HG03460 (cell line): ENCODE measurements around the gene NNAT.
A peak's percentile ranks its signal among the peaks of the same experiment; 100 is the strongest.

Source experiments
- ATAC-seq: cut with Tn5 transposase; IDR thresholded peaks from one replicate; pipeline ENCODE4 v1.9.1; 2021; ENCODE audit not compliant: unreplicated experiment

The NNAT gene

DNA sequence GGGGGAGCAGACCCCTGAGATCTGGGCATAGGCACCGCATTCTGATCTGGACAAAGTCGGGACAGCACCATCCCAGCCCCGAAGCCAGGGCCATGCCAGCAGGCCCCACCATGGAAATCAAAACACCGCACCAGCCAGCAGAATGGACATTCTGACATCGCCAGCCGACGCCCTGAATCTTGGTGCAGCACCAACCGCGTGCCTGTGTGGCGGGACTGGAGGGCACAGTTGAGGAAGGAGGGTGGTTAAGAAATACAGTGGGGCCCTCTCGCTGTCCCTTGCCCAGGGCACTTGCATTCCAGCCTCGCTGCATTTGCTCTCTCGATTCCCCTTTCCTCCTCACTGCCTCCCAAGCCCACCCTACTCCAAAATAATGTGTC is 2.0 kb downstream of the NNAT start:
- ATAC-seq: no peak

DNA sequence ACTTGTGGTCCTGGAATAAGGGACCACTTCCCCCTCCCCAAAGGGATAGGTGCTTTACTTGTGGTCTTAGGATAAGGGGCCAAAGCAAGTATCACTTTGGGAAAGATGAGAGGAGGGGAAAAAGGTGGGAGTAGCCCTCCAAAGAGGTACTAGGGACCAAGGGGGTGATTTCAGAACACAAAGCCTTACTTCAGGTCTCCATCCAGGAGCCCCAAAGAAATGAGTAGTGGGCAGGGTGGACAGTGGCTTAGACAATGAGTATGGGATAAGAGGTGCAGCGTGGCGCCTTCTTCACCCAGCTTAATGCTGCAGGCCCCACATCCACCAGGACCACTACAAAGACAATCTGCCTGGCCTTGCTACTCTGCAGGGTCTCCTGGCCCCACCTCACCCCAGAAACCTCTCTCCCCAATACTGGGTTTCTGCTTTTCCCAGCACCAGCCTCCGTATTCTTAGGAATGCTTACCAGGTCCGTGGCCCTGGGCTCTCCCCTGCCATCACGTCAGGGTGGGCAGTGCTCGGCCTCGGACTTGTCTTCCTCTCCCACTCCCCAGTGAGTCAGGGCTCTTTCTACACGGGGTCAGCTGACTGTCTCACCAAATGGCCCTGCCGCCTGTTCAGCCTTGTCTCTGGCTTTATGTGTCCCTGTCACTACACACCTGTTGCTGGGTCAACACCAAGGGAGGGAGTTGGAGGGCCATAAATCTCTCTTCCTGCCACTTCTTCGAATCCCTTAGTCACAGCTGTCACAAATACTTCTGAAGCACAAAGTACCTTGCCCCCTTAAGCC is 3.1 kb downstream of the NNAT start:
- no peak for ATAC-seq

DNA sequence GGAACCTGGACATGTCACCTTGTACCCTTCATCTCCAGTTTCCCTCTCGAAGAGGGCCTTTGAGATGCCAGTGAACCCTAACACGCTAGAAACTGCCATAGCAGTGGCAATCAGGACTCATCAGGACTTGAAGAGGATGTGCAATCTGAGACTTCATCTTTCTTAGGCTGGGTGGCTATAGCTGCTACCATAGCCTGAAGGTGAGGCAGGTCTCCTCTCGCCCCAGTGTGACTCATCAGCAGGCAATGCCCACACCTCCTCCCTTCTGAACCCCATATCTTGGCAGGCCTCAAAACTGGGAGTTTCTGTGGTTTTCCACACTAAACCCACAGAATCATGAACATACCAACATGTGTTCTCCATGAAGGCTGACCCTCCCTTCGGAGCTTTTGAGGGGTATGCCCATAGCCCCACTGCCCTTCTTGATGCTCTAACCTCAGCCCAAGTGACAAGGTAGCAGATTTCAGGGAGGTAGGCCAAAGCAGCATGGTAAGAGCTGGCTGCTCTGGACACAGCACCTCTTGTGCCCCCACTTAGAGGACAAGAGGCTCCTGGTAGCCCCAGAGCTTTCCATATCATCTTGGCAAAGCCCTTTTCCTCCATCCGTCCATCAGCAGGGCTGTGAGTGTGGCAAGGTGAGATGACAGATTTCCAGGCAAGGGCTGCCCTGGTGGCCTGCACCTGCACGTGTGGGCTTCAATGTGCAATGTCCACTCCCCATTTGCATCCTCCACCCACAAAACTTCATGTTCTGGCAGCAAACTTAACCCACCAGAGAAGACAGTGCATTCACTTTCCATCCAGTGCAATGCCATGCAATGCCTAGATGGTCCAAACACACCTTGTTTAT is 4.0 kb downstream of the NNAT start:
- ATAC-seq: no peak

DNA sequence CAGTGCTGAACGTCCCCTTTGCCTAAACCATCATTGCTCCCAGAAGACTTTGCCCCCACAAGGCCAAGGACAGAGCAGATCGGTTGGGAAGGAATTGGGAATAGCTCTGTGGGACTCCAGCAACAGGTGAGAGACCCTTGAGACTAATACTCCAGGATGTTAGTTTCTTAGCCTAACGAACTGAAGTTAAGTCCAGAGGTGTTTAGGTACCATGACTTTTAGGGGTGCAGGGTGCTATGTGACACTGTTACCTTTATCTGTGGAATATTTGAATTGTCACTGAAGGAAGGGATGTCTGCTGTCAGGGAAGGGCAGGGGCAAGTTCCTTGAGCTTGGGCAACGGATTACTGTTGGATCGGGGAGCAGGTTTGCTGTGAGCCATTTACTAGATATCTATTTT is 4.8 kb downstream of the NNAT start:
- no peak for ATAC-seq

DNA sequence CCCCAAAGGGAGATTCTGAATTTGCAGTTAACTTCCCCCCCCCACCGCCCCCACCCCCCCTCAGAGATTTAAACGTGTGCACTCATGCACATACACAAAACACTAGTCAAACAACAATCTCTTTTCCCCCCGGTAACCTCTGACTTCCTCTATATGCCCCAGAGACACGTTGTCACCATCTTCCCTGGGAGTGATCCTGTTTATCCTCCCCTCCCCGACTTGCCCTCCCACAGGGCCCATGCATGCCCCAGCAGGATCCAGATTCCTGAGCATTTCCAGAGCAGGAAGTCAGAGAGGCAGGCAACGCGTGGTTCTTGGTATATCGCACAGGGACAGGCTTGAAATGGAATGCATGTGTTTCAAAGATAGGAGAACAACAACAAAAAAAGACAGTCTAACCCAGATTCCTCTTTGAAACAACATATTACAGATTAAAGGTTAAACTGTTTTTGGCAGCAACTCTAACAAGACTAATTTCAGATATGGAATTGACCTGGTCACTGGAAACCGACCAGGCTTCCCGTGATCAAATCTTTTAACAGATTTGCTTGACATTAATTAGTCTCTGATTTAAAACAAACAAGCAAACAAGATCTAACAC is 5.3 kb downstream of the NNAT start:
- ATAC-seq: no peak

DNA sequence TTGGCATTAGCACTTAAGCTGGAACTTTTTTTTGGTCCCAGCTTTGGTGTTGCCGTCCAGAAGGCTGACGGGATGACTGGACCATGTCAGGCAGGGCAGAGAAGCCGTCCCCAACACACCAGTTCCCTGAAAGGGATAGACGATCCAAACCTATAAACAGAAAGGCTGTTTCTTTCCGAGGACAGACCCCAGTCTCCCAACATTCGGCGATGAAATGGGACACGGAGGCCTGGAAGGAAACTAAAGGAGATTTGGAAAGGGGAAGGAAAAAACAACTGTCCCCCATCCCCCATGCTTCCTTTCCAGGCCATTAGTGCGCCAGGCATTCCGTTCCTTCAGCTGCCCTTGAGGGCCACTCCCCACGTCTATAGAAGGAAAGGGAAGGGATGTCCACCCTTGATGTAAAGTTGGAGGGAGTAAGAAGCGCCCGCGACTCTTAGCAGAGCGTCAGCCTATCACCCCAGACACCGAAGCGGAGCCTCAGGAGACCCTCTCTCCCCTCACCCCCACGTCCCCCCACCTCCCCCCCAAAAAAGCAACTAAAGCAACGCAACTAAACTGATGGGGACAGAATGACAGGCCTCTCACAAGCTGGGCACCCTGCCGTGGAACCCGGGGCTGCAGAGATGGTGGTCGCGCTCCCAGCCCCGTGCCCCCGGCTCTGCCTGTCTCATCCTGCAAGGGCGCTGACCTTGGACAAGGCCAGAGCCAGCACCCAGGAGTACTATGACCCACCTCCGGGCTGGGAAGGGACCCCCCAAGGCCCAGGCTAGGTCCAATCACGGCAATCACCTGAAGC is 6.0 kb downstream of the NNAT start:
- no peak for ATAC-seq

DNA sequence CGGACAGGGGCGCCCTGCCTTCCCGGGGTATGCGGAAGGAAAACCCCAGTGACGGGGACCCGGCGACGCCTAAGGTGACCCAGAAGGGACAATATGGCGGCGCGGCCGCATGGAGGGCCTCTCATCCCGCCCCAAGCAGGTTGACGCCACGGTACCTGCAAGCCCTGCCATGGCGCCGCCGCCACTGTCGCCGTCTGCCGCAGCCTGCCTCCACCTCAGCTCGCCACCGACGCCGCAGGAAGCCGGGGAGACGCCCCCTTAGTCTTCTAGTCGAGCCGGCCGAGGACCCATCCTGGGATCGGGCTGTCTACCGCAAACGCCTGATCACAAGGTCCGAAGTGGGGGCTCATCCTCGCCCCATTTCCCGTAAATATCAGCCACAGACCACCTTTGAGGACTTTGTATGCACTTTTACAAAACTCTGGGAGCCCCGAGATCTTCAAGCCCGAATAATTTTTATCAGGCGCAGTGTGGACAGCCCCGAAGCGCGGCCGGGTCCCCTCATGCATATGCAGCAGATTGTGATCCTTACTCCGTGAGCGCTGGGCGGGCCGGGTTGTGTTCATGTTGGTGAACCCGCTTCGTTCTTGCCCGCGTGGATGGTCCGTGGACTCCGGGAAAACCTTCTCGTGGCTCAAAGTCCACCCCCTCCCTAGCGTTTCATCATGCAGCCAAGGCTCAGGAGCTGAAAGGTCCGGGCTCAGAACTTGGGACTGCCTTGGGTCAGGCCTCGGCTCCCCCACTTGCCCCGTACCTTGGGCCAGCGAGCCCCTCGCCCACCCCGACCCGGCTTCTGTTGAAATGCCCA is 6.8 kb downstream of the NNAT start, which contains the start of gene BLCAP:
Gene BLCAP (minus strand): TSS at position 239 of the 808 bp plus-strand sequence. CDS start 8,702 bp downstream, outside the sequence.
- peak; percentile 75 for ATAC-seq

DNA sequence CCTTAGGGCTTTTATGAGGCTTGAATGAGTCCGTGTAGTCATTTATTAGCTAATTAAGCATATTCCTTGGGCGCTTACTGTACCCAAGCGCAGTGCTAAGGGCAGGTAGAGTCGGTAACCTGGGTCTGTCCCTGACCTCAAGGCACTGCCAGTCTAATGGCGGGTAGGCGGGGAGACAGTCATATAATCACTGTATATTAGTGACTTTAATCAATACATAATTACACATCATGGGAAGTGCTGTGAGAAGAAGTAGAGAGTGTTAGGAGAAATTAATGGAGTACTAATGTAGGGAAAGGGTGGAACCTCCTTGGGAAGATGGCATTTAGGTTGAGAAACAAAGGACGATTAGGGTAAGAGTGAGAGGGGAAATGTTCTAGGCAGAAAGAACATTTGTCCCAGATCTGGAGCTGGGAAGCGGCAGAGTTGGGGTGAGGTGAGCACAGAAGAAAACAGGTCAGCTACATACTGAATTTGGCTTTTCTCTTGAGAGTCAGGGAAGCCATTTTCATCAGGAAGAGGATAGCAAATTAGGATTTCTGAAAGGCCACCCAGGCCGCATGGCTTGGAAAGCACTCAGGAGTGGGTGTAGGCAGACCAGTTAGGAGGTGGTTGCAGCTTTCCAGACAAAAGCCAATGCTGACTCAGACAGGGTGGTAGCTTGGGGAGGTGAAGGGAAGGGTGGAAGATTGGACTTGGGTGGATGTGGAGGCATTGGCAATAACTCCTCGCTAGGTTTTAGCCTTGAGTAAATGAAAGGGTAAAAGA is 7.6 kb downstream of the NNAT start:
- no peak for ATAC-seq

DNA sequence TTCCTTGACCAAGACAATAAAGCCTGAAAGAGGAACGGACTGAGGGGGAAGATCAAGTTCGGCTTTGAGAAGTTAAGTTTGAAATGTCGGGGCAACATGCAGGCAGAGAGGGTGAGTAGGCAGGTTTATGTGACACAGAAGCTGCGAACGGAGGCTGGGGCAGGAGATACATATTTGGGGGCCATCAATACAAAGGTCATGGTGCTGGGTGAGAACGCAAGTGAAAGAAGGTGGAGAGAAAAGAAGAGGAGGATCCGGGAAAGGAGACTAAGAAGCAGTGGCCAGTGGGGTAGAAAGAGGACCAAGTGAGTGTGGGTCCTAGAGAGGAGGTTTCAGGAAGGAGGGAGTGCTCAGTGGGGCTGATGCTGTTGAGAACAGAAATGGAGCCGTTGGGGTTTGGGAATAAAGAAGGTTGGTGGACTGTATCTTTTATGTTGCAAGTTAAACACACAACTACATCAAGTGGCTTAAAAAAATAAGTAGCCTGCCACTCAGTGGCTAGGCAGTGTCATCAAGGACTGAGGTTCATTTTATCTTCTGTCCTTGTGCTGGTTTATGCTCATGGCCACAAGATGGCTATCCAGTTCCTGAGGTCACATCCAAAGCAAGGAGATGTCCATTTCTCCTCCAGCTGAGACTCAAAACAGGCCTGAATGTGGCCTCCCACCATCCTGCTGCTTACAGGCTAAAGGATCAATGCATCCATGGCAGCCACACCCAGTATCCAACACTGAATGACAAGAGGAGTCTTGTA is 8.3 kb downstream of the NNAT start:
- ATAC-seq: no peak

DNA sequence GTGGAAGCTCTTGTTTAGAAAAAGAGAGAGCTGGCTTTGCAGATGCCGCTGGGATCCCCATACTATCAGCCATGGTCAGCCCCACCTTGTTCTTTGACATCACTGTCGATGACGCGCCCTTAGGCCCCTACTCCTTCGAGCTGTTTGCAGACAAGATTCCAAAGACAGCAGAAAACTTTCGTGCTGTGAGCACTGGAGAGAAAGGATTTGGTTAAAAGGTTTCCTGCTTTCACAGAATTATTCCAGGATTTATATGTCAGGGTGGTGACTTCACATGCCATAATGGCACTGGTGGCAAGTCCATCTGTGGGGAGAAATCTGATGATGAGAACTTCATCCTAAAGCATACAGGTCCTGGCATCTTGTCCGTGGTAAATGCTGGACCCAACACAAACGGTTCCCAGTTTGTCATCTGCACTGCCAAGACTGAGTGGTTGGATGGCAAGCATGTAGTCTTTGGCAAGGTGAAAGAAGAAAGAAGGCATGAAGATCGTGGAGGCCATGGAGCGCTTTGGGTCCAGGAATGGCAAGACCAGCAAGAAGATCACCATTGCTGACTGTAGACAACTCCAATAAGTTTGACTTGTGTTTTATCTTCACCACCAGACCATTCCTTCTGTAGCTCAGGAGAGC is 9.0 kb downstream of the NNAT start:
- no peak for ATAC-seq

DNA sequence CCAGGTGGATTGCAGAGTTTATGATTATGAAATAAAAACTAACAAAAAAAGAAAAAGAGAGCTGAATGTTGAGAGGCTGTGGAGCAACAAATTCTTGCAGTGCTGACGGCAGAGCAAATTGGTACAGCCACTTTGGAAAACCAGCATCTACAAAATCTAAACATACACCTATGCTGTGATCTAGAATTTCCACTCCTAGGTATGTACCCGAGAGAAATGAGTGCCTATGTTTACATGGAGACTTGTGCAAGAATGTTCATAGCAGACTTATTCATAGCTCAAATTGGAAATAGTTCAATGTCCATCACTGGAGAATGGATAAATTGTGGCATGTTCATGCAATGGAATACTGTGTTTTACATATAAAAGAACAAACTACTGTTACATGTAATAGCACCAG is 9.6 kb downstream of the NNAT start:
- ATAC-seq: no peak

DNA sequence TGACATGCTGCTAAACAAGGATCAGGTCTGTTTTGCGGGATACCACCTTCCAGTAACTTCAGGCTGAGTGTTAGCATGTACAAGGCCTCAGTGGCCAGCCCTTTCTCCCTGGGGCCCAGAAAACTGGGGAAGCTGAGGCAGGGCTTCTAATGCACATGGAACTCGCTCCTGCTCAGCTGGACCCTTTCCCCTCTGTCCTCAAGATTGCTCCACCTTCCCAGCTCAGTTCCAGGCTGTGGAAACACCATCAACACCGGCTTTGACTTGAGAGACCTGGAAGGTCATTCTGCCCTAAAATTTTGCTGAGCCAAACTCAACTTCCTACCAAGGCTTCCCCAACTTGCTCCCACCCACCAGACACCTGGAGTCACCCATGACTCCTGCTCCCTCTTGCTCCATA is 10.8 kb downstream of the NNAT start:
- no peak for ATAC-seq

DNA sequence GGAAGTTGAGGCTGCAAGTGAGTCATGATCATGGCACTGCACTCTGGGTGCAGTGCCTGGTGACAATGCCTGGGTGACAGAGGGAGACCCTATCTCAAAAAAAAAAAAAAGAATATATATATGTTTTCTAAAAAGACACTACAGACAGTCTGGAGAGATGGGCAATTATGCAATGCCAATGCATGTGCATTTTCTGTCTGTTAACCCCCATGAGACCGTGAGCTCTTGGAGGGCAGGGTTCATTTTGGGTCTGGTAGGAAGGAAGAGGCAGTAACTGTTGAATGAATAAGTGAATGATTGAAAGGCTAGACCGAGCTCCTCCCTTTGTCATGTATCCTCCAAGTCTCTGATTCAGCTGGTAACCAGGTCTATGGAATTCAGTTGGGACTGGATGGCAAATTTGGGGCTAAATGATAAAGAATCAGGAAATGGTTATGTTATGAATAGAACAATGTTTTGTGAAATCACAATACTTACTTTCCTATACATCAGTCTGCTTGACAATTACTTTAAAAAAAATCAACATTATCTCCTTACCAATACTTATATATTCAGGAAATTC is 12.2 kb downstream of the NNAT start:
- ATAC-seq: no peak

DNA sequence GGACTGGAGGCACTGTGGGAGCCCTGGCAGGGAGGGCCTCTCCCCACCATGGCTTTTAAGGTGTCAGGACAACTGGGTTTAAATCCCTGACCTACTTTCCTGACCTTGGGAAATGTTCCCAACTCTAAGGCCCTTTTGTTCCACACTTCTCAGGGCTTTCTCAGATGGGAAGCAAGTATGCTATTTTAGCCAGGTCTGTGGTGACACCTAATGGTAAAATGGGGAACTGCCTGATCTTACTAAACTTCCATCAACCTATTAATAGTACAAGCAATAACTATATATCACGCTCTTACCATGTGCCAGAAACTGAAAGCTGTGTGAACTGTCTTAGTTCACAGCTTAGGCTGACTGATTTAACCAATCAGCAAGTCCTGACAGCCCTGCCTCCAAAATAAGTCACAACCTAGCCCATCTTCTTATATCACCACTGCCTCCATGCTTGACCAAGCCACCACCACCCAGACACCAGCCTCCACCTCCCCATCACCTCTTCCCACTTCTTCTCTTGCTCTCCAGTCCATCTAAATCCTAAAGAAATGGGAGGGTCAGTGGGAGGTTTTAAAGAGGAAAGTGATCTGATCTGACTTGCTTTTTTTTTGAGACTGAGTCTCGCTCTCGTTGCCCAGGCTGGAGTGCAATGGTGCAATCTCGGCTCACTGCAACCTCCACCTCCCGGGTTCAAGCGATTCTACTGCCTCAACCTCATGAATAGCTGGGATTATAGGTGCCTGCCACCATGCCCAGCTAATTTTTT is 13.5 kb downstream of the NNAT start:
- peak; percentile 67 for ATAC-seq

DNA sequence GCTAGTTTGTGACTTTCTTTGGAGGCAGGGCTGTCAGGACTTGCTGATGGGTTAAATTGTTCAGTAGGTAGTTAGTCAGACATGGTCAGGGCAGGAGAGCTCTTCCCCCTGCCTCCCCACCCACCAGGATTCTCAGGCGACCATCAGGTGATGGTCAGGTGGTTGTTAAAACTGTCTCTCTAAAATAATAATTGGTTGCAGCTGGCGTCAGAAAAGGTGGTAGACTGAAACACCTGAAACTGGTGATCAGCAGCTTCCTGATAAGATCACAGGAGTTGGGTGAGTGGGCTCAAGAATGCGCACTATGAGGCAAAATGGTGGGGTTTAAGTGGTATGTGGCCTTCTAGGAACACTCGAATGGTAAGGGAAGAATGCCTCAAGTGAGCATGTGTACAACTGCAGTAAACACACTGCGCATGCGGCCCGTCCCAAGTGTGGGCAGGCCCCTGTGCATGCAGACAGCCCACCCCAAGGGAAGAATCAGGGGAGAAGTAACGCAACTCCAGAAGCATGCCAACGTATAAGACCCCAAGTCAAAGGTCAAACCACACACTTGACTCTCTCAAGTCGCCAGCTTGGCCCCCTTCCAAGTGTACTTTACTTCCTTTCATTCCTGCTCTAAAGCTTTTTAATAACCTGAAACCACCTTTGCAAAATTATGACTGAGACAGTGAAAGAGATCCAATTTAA is 14.5 kb downstream of the NNAT start:
- no peak for ATAC-seq

DNA sequence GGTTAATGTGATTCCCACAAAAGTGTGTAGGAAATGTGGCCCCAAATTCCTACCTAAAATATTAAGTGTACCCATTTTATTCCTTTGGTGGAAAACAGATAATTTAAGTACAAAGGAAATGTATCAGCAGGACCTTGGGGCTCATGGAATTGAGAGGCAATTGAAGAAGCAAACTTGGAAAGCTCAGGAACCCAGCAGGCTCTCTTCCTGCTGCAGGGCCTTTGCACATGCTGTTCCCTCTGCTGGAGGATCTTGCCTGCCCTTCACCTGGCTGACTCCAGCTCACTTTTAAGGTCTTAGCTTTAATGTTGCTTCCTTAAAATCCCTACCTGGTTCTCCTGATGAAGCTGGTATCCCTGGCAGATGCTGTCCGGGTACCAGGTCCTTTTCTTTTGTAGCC is 16.5 kb downstream of the NNAT start:
- ATAC-seq: no peak

DNA sequence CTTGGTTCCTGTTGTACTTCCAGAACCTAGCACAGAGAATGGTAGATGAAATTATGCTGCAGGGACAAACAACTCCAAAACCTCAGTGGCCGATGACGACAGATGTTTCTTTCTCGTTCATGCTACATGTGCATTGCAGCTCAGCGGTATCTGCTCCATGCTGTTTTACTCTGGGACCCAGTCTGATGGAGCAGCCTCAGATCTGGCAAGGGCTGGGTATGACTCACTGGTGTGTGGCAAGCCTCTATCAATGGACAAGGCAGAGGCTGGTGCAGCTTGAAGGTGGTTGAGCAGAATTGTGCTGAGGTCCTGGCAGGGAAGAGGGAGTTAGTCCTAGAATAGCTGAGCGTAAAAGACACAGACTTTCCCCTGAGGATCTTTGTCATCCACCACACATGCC is 17.0 kb downstream of the NNAT start:
- ATAC-seq: no peak
